Type B pancreatic cell (in vitro differentiated cells): Measurements from ENCODE around the gene PRKG1. TPM values are rescaled to one million over a fixed set of nuclear protein-coding genes. Genes with fewer than 3 reads are reported as not detected.
"Not testable (repeated sequence)": the region's sequence is repeated elsewhere in the genome, so short reads cannot be mapped to it uniquely, and the experiment has no call there.

Source experiments
- DNase-seq: peaks from one replicate; pipeline ENCODE4 v3.0.0; 2021; ENCODE audit warnings: mixed read lengths; ENCODE audit not compliant: unreplicated experiment; ENCODE audit errors: extremely low spot score
- H3K27ac Mint-ChIP-seq: 2 replicates; pipeline ENCODE4 v1.8.0; 2021; ENCODE audit warnings: mild to moderate bottlenecking, mixed read lengths
- H3K27me3 Mint-ChIP-seq: 2 replicates; pipeline ENCODE4 v1.8.0; 2021; ENCODE audit warnings: mixed read lengths
- H3K36me3 Mint-ChIP-seq: 2 replicates; pipeline ENCODE4 v1.8.0; 2021; ENCODE audit warnings: mixed read lengths
- H3K4me1 Mint-ChIP-seq: one replicate; pipeline ENCODE4 v1.8.0; 2021; ENCODE audit warnings: mixed read lengths; ENCODE audit not compliant: unreplicated experiment
- H3K4me3 Mint-ChIP-seq: 2 replicates; pipeline ENCODE4 v1.8.0; 2021; ENCODE audit warnings: mild to moderate bottlenecking, mixed read lengths
- H3K9me3 Mint-ChIP-seq: 2 replicates; pipeline ENCODE4 v1.8.0; 2021; ENCODE audit warnings: mixed read lengths
- CTCF ChIP-seq: fragments of 200-600 bp; sonication (generic); conservative IDR thresholded peaks from 2 replicates; pipeline ENCODE4 v1.5.0; 2021; ENCODE audit warnings: antibody characterized with exemption, mild to moderate bottlenecking
- total RNA-seq: library from RNA; stranded (reverse); gene quantifications from 2 replicates; pipeline ENCODE4 v1.2.1, GENCODE V29; 2021; ENCODE audit warnings: low replicate concordance

Gene PRKG1
- total RNA-seq, 1 donor from 2014 or later = 12.3 TPM

GRCh38 chr10:51272555-51272954 is 198.3 kb downstream of the PRKG1 start:
- no peaks in the 10 kb centered on the region for H3K27me3 Mint-ChIP-seq
- peaks cover 3% of the 10 kb centered on the region for H3K36me3 Mint-ChIP-seq
- H3K9me3 Mint-ChIP-seq = peaks cover 4% of the 10 kb centered on the region
- DNase-seq = no peak
- TF ChIP-seq CTCF = no peak
- H3K4me1 Mint-ChIP-seq = no peaks in the 10 kb centered on the region
- no peak overlapping the region for H3K4me3 Mint-ChIP-seq
- no peak overlapping the region for H3K27ac Mint-ChIP-seq

- no peaks in the 10 kb centered on the region for H3K4me1 Mint-ChIP-seq
- H3K27ac Mint-ChIP-seq = no peak overlapping the region
- peaks cover 1% of the 10 kb centered on the region for H3K36me3 Mint-ChIP-seq
- peaks cover 4% of the 10 kb centered on the region for H3K9me3 Mint-ChIP-seq
- H3K4me3 Mint-ChIP-seq = no peak overlapping the region
- TF ChIP-seq CTCF = no peak
- no peak for DNase-seq
- H3K27me3 Mint-ChIP-seq = no peaks in the 10 kb centered on the region
These were observed 199.3 kb downstream of the PRKG1 start for GRCh38 chr10:51273574-51273973.

GRCh38 chr10:51276097-51276496 is 201.8 kb downstream of the PRKG1 start:
- H3K27me3 Mint-ChIP-seq, DNase-seq, H3K9me3 Mint-ChIP-seq, H3K4me3 Mint-ChIP-seq, H3K36me3 Mint-ChIP-seq, H3K4me1 Mint-ChIP-seq, H3K27ac Mint-ChIP-seq: not testable (repeated sequence)

- H3K9me3 Mint-ChIP-seq, H3K27ac Mint-ChIP-seq, H3K36me3 Mint-ChIP-seq, DNase-seq, H3K4me3 Mint-ChIP-seq, H3K27me3 Mint-ChIP-seq, H3K4me1 Mint-ChIP-seq: not testable (repeated sequence)
These were observed 207.1 kb downstream of the PRKG1 start for GRCh38 chr10:51281387-51281786.

- no peak overlapping the region for H3K27ac Mint-ChIP-seq
- no peak for TF ChIP-seq CTCF
These were observed 211.3 kb downstream of the PRKG1 start for GRCh38 chr10:51285601-51286000.

GRCh38 chr10:51288511-51288910 is 214.2 kb downstream of the PRKG1 start:
- TF ChIP-seq CTCF = no peak
- DNase-seq = no peak
- H3K27ac Mint-ChIP-seq = no peak overlapping the region
- H3K4me3 Mint-ChIP-seq = no peak overlapping the region
- no peaks in the 10 kb centered on the region for H3K9me3 Mint-ChIP-seq
- H3K36me3 Mint-ChIP-seq = no peaks in the 10 kb centered on the region
- H3K27me3 Mint-ChIP-seq = no peaks in the 10 kb centered on the region
- no peaks in the 10 kb centered on the region for H3K4me1 Mint-ChIP-seq

More at GRCh38 chr10:51285601-51286000, 211.3 kb downstream of the PRKG1 start:
- no peaks in the 10 kb centered on the region for H3K36me3 Mint-ChIP-seq
- no peaks in the 10 kb centered on the region for H3K27me3 Mint-ChIP-seq
- H3K4me3 Mint-ChIP-seq = no peak overlapping the region
- no peak for DNase-seq
- H3K4me1 Mint-ChIP-seq = no peaks in the 10 kb centered on the region
- no peaks in the 10 kb centered on the region for H3K9me3 Mint-ChIP-seq

GRCh38 chr10:51289519-51289918 is 215.2 kb downstream of the PRKG1 start:
- TF ChIP-seq CTCF = no peak
- no peak overlapping the region for H3K4me3 Mint-ChIP-seq
- no peaks in the 10 kb centered on the region for H3K27me3 Mint-ChIP-seq
- no peak overlapping the region for H3K27ac Mint-ChIP-seq
- no peaks in the 10 kb centered on the region for H3K4me1 Mint-ChIP-seq
- H3K36me3 Mint-ChIP-seq = no peaks in the 10 kb centered on the region
- DNase-seq = no peak
- H3K9me3 Mint-ChIP-seq = no peaks in the 10 kb centered on the region
